ENCODE results near the gene TAX1BP1.

DNA sequence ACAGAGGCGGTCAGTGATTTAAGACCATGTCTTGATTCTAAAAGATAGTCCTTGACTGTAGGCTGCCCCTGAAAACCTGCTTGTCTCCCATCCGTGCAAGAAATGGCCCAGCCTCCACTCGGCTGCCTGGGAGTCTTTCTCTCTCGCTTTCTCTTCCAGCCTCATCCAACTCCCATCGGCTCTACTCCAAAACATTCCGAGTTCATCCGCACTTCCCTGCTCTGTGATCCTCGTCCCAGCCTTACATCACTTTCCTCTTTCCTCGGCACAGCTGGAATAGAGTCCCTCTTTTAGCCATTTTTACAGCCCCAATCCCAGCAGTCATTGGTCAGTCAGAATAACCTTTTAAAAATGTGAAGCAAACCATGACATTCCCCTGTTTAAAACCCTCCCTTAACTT, 135.1 kb downstream of the TAX1BP1 start:
- TF ChIP-seq, protein P1, sequence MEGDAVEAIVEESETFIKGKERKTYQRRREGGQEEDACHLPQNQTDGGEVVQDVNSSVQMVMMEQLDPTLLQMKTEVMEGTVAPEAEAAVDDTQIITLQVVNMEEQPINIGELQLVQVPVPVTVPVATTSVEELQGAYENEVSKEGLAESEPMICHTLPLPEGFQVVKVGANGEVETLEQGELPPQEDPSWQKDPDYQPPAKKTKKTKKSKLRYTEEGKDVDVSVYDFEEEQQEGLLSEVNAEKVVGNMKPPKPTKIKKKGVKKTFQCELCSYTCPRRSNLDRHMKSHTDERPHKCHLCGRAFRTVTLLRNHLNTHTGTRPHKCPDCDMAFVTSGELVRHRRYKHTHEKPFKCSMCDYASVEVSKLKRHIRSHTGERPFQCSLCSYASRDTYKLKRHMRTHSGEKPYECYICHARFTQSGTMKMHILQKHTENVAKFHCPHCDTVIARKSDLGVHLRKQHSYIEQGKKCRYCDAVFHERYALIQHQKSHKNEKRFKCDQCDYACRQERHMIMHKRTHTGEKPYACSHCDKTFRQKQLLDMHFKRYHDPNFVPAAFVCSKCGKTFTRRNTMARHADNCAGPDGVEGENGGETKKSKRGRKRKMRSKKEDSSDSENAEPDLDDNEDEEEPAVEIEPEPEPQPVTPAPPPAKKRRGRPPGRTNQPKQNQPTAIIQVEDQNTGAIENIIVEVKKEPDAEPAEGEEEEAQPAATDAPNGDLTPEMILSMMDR (optimal IDR thresholded peaks at IDR 0.05 in 1 of 3, IDR thresholded peaks at IDR 0.05 in 1 of 3, conservative IDR thresholded peaks at IDR 0.05 in 1 of 3; ENCODE audit: extremely low read depth in 1 of 3, insufficient read depth in 2 of 3, low read length in 3 of 3): no peak
- no peak for TF ChIP-seq EZH2 (IDR thresholded peaks at IDR 0.05; ENCODE audit: low read length)
